Measurements from ENCODE around the gene OTOF.

DNA sequence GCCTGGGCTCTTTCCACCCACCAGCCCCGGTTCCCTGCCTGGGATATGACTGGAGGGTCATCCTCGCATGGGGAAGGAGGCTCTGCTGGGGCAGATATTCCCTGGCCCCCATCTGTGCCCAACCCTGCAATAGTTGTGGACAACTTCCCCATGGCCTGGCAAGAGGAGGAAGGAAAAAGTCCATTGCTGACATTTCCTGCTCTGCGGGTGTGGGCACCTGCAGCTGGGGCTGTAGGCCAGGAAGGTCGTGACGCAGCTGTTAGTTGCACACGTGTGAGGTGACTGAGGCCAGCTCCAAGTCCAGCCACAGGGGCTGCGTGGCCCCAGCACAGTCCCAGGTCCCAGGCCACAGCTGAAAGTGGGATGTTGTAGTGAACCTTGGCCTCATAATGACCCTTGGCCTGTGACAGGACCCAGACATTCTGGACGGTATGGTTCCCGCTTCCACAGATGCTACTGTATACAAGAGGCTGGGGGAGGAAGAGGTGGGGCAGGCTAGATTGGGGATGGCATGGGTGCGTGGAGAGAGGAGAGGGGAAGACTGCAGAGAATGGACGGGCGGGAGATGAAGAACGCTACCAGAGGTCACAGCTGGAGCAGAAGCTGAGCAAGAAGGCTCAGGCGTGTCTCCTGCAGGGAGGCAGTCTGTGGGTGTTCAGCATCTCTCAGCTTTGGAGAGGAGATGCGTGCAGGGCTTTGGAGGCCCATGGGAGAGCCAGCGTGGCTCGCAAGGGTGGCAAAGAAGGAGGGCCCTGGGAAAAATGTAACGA, 22.1 kb downstream of the OTOF start:
- TF ChIP-seq, protein P1, sequence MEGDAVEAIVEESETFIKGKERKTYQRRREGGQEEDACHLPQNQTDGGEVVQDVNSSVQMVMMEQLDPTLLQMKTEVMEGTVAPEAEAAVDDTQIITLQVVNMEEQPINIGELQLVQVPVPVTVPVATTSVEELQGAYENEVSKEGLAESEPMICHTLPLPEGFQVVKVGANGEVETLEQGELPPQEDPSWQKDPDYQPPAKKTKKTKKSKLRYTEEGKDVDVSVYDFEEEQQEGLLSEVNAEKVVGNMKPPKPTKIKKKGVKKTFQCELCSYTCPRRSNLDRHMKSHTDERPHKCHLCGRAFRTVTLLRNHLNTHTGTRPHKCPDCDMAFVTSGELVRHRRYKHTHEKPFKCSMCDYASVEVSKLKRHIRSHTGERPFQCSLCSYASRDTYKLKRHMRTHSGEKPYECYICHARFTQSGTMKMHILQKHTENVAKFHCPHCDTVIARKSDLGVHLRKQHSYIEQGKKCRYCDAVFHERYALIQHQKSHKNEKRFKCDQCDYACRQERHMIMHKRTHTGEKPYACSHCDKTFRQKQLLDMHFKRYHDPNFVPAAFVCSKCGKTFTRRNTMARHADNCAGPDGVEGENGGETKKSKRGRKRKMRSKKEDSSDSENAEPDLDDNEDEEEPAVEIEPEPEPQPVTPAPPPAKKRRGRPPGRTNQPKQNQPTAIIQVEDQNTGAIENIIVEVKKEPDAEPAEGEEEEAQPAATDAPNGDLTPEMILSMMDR (conservative IDR thresholded peaks at IDR 0.05), result no peak
- TF ChIP-seq EZH2 (IDR thresholded peaks at IDR 0.05; ENCODE audit: low read depth), result no peak

Measured in PC-9 (cell line).